ENCODE data around the gene IRAK2. TPM values are rescaled to one million over a fixed set of nuclear protein-coding genes. Genes with fewer than 3 reads are reported as not detected.

Gene IRAK2
- total RNA-seq, 1 experiment from 2014 or later = 5.0 TPM

DNA sequence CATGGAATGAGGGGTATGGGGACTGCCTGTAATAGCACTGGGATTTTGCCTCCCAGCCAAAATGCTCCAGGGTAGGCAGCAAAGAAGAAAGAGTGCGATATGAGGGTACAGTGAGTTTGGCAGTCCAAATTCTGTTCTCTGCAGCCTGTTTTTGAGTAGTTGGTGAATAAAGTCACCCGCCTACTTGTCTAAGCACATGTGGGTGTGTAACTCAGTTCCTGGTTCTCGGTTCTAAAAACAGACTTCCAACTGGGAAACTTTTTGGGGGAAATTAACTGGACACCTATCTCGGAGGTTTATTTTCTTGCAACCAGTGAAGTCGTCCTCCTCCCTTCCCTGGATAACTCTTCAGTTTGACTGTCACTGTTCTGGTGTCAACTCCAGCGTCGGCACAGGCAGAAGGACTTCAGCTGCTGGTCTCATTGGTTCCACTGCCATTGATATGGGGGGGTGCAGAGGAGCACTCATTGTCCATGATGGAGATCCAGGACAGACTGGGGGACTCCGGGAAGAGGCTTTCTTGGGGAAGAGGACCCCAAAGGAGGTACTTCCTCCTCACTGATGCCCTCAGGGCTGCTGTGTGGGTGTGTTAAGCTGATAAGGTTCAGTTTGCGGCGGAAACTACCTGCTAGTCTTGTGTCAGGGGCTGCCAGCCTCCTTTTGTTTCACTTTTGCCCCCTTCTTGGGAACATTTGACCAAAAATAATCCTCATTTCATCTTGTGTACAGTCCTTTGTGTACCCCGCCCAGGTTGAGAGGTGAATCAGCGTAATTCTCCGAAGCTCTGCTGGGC, 114.9 kb downstream of the IRAK2 start:
- no peaks in the 10 kb centered on the region for H3K9me3 ChIP-seq
- peaks cover 10% of the 10 kb centered on the region for H3K36me3 ChIP-seq
- no peak overlapping the region for H3K4me3 ChIP-seq
- no peaks in the 10 kb centered on the region for H3K27me3 ChIP-seq
- DNase-seq = no peak

GRCh38 chr3:10280177-10280529, 115.4 kb downstream of the IRAK2 start:
- Histone ChIP-seq H3K27me3 (no peaks in the 10 kb centered on the region), H3K9me3 (no peaks in the 10 kb centered on the region), H3K36me3 (peaks cover 10% of the 10 kb centered on the region), H3K4me3 (no peak overlapping the region)
- no peak for DNase-seq

DNA sequence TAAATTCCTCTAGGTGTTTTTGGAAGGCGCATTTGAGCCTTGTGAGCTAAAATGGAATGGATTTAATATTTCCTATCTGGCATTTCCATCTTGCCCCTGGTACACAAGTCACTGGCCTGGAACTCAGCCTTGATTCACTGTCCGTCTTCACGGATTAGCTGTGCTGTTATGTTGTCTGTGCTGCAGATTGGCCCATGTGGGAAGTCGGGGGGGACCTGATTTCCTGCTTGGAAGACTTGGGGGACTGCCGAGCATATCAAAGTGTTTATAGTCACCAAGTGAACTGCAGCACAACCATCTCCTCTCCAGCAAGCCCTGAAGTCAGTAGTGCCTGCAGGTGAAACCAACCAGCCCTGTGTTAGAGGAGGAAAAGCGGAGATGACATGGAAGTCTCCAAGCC, 115.9 kb downstream of the IRAK2 start:
- Histone ChIP-seq H3K27me3 (no peaks in the 10 kb centered on the region), H3K9me3 (no peaks in the 10 kb centered on the region), H3K36me3 (peaks cover 10% of the 10 kb centered on the region), H3K4me3 (no peak overlapping the region)
- no peak for DNase-seq

- Histone ChIP-seq H3K36me3 (peaks cover 10% of the 10 kb centered on the region), H3K9me3 (no peaks in the 10 kb centered on the region), H3K4me3 (no peak overlapping the region), H3K27me3 (no peaks in the 10 kb centered on the region)
- no peak for DNase-seq
These were observed 117.2 kb downstream of the IRAK2 start for GRCh38 chr3:10281951-10282350.

GRCh38 chr3:10283638-10284037, 118.9 kb downstream of the IRAK2 start:
- DNase-seq = no peak
- no peak overlapping the region for H3K4me3 ChIP-seq
- H3K27me3 ChIP-seq = no peaks in the 10 kb centered on the region
- no peaks in the 10 kb centered on the region for H3K9me3 ChIP-seq
- H3K36me3 ChIP-seq = peaks cover 14% of the 10 kb centered on the region

DNA sequence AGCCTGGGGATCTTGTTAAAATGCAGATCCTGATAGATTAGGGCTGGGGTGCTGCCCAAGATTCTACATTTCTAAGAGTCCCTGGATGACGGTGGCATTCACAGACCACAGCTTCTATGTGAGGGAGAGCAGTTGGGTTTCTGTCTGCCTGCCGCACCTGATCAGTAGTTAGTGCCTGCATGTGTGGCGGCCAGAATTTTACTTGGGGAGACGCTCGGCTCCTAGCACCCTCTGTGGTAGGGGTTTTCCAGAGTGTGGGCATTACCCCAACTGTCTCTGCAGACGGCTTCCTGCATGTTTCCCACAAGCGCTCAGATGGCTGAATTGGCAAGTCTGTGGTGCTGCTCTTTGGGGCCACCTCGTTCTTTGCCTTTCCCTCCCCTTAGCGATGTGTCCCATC, 119.8 kb downstream of the IRAK2 start:
- Histone ChIP-seq H3K9me3 (no peaks in the 10 kb centered on the region), H3K27me3 (no peaks in the 10 kb centered on the region), H3K4me3 (no peak overlapping the region), H3K36me3 (peaks cover 14% of the 10 kb centered on the region)
- DNase-seq = no peak

DNA sequence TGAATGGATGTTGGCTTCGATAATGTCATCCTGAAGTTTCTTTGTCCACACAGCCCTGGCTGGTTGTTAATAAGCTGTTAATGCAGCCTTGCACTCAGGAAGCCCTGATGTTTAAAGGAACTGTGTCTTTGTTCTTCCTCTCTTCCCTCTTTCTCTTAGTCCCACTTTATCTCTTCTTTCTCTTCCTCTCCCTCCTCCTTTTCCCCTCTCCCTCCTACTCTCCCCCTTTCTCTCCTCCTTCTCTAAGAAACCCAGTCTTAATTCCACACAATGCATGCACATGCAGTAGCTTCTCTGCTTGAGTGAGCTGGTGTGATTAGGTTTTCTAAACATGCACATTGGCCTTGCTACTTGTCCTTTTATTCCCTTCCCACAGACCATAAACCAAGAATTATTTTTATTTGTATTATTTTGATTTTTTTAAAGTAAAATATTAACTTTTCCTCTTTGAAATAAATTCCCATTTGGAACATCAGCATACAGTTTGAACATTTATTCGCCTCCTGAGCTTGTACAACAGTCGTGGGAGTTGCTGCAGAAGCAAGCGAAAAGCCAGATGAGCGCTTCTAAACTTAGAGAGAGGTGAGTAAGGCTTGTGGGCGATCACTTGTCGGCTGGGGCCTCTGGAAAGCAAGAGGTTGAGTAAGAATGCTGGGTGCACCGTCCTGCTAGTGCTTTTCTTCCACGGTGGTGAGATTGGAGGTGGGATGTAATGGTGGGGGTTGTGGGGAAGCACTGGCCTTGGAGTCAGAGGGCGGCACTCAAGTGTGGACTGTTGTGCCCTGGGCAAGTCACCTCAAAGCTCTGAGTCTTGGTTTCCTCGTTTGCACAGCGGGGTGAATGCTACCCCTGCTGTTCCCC, 120.8 kb downstream of the IRAK2 start:
- Histone ChIP-seq H3K9me3 (no peaks in the 10 kb centered on the region), H3K27me3 (no peaks in the 10 kb centered on the region), H3K36me3 (peaks cover 14% of the 10 kb centered on the region), H3K4me3 (no peak overlapping the region)
- DNase-seq = no peak

- no peak overlapping the region for H3K4me3 ChIP-seq
- no peaks in the 10 kb centered on the region for H3K27me3 ChIP-seq
- no peak for DNase-seq
- H3K36me3 ChIP-seq = peaks cover 9% of the 10 kb centered on the region
- H3K9me3 ChIP-seq = no peaks in the 10 kb centered on the region
These were observed 121.4 kb downstream of the IRAK2 start for GRCh38 chr3:10286133-10286524.

DNA sequence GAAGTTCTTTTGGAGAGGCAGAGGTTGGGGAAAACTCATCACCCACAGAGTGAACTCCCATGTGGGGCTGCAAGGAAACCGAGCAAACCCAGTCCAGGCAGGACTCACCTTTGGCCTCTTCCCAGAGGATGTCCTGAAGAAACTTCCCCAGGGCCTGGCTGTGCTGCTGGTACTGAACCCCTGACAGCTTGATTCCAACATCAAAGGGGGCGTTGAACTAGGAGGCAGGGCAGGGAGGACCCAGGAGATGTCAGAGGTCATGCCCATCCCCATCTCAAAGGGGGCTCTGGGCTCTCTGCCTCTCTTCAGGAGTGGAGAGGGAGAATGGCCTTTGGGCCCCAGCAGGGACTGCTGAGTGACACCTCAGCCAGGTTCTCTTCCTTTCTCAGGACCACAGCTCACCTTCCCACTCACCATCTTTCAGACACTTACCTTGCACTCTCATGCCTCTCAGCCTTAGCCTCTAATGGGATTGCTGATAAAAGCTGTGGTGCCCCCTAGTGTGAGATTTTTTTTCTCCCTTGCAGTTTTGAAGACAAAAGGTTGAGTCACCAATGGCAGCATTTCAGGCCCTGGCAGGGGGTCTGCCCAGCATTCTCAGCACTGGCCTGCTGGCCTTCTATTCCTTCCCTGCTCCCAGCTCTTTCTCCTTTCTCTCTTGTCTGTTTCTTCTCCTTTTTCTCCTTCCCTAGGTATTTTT, 122.0 kb downstream of the IRAK2 start:
- no peaks in the 10 kb centered on the region for H3K9me3 ChIP-seq
- DNase-seq = peak; percentile 70
- H3K4me3 ChIP-seq = no peak overlapping the region
- peaks cover 9% of the 10 kb centered on the region for H3K36me3 ChIP-seq
- H3K27me3 ChIP-seq = no peaks in the 10 kb centered on the region

GRCh38 chr3:10287936-10288574, 123.3 kb downstream of the IRAK2 start:
- Histone ChIP-seq H3K36me3 (peaks cover 7% of the 10 kb centered on the region), H3K4me3 (no peak overlapping the region), H3K27me3 (no peaks in the 10 kb centered on the region), H3K9me3 (no peaks in the 10 kb centered on the region)
- no peak for DNase-seq

GRCh38 chr3:10288575-10288960, 123.8 kb downstream of the IRAK2 start:
- Histone ChIP-seq H3K27me3 (no peaks in the 10 kb centered on the region), H3K4me3 (no peak overlapping the region), H3K36me3 (peaks cover 4% of the 10 kb centered on the region), H3K9me3 (no peaks in the 10 kb centered on the region)
- DNase-seq = no peak

GRCh38 chr3:10289077-10289476, 124.4 kb downstream of the IRAK2 start:
- no peaks in the 10 kb centered on the region for H3K9me3 ChIP-seq
- DNase-seq = no peak
- no peaks in the 10 kb centered on the region for H3K27me3 ChIP-seq
- no peak overlapping the region for H3K4me3 ChIP-seq
- H3K36me3 ChIP-seq = peaks cover 4% of the 10 kb centered on the region

- Histone ChIP-seq H3K4me3 (no peak overlapping the region), H3K27me3 (no peaks in the 10 kb centered on the region), H3K9me3 (no peaks in the 10 kb centered on the region), H3K36me3 (peaks cover 5% of the 10 kb centered on the region)
- no peak for DNase-seq
These were observed 125.2 kb downstream of the IRAK2 start for GRCh38 chr3:10289787-10290355.

GRCh38 chr3:10290481-10291176, 125.9 kb downstream of the IRAK2 start:
- DNase-seq = no peak
- no peaks in the 10 kb centered on the region for H3K27me3 ChIP-seq
- H3K36me3 ChIP-seq = peaks cover 7% of the 10 kb centered on the region
- H3K4me3 ChIP-seq = no peak overlapping the region
- H3K9me3 ChIP-seq = no peaks in the 10 kb centered on the region

DNA sequence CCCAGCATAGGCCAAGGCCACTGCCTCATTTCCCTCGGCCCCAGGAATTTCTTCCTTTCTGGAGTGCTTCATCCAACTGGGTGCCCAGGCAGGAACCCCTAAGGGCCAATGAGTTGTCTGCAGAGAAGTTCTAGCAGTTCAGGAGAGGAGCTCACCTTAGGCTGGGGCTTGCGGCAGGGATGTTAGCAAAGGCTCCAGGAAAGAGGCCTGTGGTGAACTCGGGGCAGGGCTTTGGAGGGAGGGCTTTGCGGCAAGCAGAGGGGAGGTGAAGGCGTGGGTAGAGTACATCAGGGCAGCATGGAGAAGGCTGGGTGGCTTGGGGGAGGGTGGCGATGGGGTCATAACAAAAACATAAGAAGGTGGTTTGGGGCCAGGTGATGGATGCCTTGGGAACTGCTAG, 126.9 kb downstream of the IRAK2 start:
- H3K4me3 ChIP-seq = no peak overlapping the region
- no peaks in the 10 kb centered on the region for H3K9me3 ChIP-seq
- H3K36me3 ChIP-seq = peaks cover 10% of the 10 kb centered on the region
- no peaks in the 10 kb centered on the region for H3K27me3 ChIP-seq
- no peak for DNase-seq

All from MG63 (cell line).